ENCODE results near the gene DNAJA4.

DNA sequence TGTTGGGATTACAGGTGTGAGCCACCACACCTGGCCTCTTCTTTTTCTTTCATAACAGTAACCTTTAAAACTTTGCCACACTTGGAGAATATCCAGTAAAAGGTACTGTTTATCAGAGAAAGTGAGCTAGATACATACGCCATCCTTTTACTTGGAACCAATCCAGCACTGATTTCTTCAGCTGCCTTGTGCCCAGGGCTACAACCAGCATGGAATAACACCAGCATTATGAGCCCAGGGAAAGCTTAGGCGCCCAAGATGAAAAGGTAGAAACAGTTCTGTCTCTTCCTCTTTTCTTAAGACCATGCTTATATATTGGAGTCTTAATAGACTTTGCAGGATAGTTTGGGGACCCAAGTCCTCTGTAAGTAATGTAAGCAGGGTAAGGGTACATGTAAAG is 26.7 kb downstream of the DNAJA4 start:
- no peak for TF ChIP-seq ZNF770 (CRISPR knock-in tag; IDR thresholded peaks at IDR 0.05)
- TF ChIP-seq NR1H2 (CRISPR knock-in tag; IDR thresholded peaks at IDR 0.05; ENCODE audit: borderline replicate concordance, low read depth), result no peak
- no peak for TF ChIP-seq ELF3 (CRISPR knock-in tag; IDR thresholded peaks at IDR 0.05)
- TF ChIP-seq FOXK1 (CRISPR knock-in tag; IDR thresholded peaks at IDR 0.05; ENCODE audit: borderline replicate concordance, low read depth), result no peak
- TF ChIP-seq, protein P1, sequence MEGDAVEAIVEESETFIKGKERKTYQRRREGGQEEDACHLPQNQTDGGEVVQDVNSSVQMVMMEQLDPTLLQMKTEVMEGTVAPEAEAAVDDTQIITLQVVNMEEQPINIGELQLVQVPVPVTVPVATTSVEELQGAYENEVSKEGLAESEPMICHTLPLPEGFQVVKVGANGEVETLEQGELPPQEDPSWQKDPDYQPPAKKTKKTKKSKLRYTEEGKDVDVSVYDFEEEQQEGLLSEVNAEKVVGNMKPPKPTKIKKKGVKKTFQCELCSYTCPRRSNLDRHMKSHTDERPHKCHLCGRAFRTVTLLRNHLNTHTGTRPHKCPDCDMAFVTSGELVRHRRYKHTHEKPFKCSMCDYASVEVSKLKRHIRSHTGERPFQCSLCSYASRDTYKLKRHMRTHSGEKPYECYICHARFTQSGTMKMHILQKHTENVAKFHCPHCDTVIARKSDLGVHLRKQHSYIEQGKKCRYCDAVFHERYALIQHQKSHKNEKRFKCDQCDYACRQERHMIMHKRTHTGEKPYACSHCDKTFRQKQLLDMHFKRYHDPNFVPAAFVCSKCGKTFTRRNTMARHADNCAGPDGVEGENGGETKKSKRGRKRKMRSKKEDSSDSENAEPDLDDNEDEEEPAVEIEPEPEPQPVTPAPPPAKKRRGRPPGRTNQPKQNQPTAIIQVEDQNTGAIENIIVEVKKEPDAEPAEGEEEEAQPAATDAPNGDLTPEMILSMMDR (CRISPR knock-in tag; IDR thresholded peaks at IDR 0.05), result no peak

All from HepG2 (cell line).